Thoracic aorta (tissue), 2 donors: ENCODE measurements around the gene FAM114A2. TPM values are rescaled to one million over a fixed set of nuclear protein-coding genes. Genes with fewer than 3 reads are reported as not detected.

Experiments
- ATAC-seq: fragments of 150-250 bp; one replicate; pipeline ENCODE4 v1.8.0; 2017; ENCODE audit warnings: low read depth; ENCODE audit not compliant: insufficient number of reproducible peaks, low FRiP score
- DNase-seq: peaks from one replicate; pipeline ENCODE4 v3.0.0-alpha.2; 2020; ENCODE audit warnings: low spot score
- H3K27ac ChIP-seq, 2 donors: fragments of 200-600 bp; sonication (generic); 1 replicate in 1 of 2; 2 replicates in 1 of 2; pipeline ENCODE4 v1.5.1; 2016; ENCODE audit warnings: mild to moderate bottlenecking in 2 of 2, moderate library complexity in 2 of 2
- H3K27me3 ChIP-seq: fragments of 200-600 bp; sonication (generic); replicated peaks from 2 replicates; pipeline ENCODE4 v1.6.0; 2016; ENCODE audit warnings: mild to moderate bottlenecking; ENCODE audit not compliant: insufficient read depth
- H3K36me3 ChIP-seq: fragments of 200-600 bp; sonication (generic); one replicate; pipeline ENCODE4 v1.5.1; 2016
- H3K4me1 ChIP-seq, 2 donors: fragments of 200-600 bp; sonication (generic); 1 replicate in 1 of 2; 2 replicates in 1 of 2; pipeline versions ENCODE4 v1.5.1 to v1.6.0; 2016; ENCODE audit warnings: low read depth in 2 of 2, mild to moderate bottlenecking in 1 of 2; ENCODE audit not compliant: control insufficient read depth in 1 of 2
- H3K4me3 ChIP-seq: fragments of 200-600 bp; sonication (generic); 2 replicates; pipeline ENCODE4 v1.5.1; 2016; ENCODE audit warnings: mild to moderate bottlenecking
- H3K9me3 ChIP-seq: fragments of 200-600 bp; sonication (generic); 2 replicates; pipeline ENCODE4 v1.5.1; 2016
- CTCF ChIP-seq: fragments of 200-600 bp; sonication (generic); IDR thresholded peaks from one replicate; pipeline ENCODE4 v1.5.1; 2019; ENCODE audit warnings: antibody characterized with exemption
- total RNA-seq, 2 donors: library from RNA; depleted of rRNA; stranded (reverse); fragments of >200 nt; gene quantifications; one replicate each; pipeline versions ENCODE4 v1.1.0 to v1.2.3, GENCODE V29; 2016

The FAM114A2 gene
- total RNA-seq, 2 donors from 2014 or later, result 33.2 to 43.6 TPM

- Histone ChIP-seq H3K36me3 (no peaks in the 10 kb centered on the region), H3K27ac (no peak overlapping the region), H3K4me3 (no peak overlapping the region), H3K27me3 (no peaks in the 10 kb centered on the region), H3K4me1 (peaks cover 3 to 7% of the 10 kb centered on the region in 2 donors), H3K9me3 (no peaks in the 10 kb centered on the region)
- ATAC-seq (no peak), DNase-seq (no peak)
- no peak for TF ChIP-seq CTCF
These were observed 20.3 kb upstream of the FAM114A2 start for GRCh38 chr5:154059039-154059430.

DNA sequence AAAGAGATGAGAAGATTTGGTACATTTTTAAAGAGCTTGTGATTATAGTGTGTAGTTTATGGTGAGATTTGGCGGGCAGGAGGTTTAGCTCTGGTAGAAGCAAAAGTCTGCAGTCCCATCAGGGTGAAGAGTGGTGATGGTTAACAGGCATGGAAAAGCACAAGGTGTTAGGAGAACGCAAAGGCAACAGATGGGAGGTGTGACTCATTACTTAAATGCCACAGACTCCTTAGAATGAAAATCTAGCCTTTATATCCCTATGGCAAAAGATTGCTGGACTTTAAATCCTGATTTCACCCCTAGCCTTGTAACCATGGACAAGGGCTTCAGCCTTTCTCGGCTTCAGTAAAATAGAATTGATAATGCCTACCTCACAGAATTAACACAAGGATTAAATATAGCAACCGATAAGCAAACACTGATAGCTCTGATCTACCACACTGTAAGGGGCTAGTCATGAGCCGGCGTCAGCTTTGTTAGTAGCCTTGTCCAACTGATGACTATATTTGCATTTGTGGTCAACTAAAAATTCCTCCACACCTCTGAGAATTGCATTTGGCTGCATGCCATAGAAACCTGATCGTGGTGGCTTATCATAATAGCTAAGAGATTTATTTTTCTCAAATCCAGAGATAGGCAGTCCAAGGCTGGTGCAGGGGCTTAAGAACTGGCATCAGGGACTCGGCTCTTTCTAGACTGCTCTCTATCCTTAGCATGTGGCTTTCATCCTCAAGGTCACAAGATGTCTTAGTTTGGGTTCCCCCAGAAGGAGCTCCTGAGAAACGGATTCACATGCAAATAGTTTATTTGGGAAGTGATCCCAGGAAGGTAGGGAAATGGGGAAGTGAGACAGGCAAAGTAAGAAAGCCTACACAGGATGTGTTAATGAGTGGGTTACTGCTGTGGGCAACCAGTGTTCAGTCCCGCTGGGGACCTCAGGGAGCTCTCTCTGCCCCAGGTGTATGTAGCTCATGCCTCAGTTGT is 19.6 kb upstream of the FAM114A2 start:
- no peaks in the 10 kb centered on the region for H3K9me3 ChIP-seq
- H3K36me3 ChIP-seq, result peaks cover 3% of the 10 kb centered on the region
- ATAC-seq, result peak; percentile 28
- no peak overlapping the region for H3K4me3 ChIP-seq
- no peak for DNase-seq
- peaks cover 3 to 7% of the 10 kb centered on the region in 2 donors for H3K4me1 ChIP-seq
- H3K27ac ChIP-seq, result no peak overlapping the region
- H3K27me3 ChIP-seq, result no peaks in the 10 kb centered on the region
- no peak for TF ChIP-seq CTCF

DNA sequence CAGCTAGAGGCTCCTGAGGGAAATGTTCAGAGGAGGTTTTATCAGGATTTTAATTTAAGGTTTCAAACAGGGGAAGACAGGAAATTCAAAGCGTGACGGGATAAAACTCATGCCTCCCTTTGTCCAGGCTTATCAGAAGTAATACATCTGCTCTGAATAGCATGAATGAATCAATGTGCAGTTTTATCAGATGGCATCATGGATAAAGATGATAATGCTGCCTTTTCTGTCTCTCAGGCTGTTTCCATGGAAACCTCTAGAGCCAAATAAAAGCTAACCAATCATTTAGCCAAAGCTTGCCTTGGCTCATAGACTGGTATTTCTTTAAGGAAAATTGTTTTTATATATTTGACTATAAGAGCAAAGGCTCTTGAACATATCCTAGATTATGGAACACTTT is 16.5 kb upstream of the FAM114A2 start:
- no peak for ATAC-seq
- Histone ChIP-seq H3K36me3 (peaks cover 8% of the 10 kb centered on the region), H3K4me3 (no peak overlapping the region), H3K9me3 (no peaks in the 10 kb centered on the region), H3K27ac (no peak overlapping the region), H3K4me1 (peaks cover 3 to 7% of the 10 kb centered on the region in 2 donors), H3K27me3 (no peaks in the 10 kb centered on the region)
- DNase-seq, result no peak
- no peak for TF ChIP-seq CTCF

DNA sequence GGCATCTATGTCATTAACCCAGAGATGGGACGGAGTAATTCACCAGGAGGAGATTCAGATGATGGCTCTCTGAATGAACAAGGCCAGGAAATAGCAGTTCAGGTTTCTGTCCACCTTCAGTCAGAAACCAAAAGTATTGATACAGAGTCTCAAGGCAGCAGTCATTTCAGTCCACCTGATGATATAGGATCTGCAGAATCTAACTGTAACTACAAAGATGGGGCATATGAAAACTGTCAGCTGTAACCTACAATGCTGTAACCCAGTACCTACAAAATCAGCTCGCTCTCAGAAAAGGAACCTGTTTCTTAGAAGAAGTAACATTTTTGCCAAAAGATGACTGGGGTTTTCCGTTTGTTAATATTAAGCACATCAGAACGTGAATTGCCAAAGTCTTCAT is 14.8 kb upstream of the FAM114A2 start:
- ATAC-seq (no peak), DNase-seq (no peak)
- no peaks in the 10 kb centered on the region for H3K9me3 ChIP-seq
- H3K4me3 ChIP-seq, result no peak overlapping the region
- peaks cover 1 to 7% of the 10 kb centered on the region in 2 donors for H3K4me1 ChIP-seq
- no peaks in the 10 kb centered on the region for H3K27me3 ChIP-seq
- TF ChIP-seq CTCF, result no peak
- no peak overlapping the region for H3K27ac ChIP-seq
- peaks cover 8% of the 10 kb centered on the region for H3K36me3 ChIP-seq

DNA sequence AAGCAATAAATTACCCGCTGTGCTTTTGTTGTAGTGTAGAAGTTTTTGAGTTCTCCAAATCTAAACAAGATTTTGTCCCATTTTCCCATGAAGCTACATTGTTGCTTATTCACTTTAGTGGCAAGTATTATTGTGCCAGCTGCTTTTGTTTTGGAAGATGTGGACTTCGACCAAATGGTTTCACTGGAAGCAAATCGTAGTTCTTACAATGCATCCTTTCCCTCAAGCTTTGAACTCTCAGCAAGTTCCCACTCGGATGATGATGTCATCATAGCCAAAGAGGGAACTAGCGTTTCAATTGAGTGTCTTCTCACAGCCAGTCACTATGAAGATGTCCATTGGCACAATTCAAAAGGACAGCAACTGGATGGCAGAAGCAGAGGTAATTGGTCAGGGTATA is 10.9 kb upstream of the FAM114A2 start:
- H3K9me3 ChIP-seq, result no peaks in the 10 kb centered on the region
- H3K27ac ChIP-seq, result no peak overlapping the region
- H3K4me1 ChIP-seq, result no peaks in the 10 kb centered on the region
- TF ChIP-seq CTCF, result no peak
- no peak overlapping the region for H3K4me3 ChIP-seq
- H3K27me3 ChIP-seq, result no peaks in the 10 kb centered on the region
- ATAC-seq, result no peak
- no peak for DNase-seq
- H3K36me3 ChIP-seq, result peaks cover 8% of the 10 kb centered on the region
